Tibial nerve (tissue), 4 donors: Measurements from ENCODE around the gene RAP1GAP2. TPM values are rescaled to one million over a fixed set of nuclear protein-coding genes. Genes with fewer than 3 reads are reported as not detected.
"Not testable (repeated sequence)": the region's sequence is repeated elsewhere in the genome, so short reads cannot be mapped to it uniquely, and the experiment has no call there.

Experiments used
- DNase-seq, 2 donors: peaks; one replicate each; pipeline ENCODE4 v3.0.0-alpha.2; 2019; ENCODE audit warnings: low spot score in 2 of 2
- H3K27ac ChIP-seq, 4 donors: fragments of 200-600 bp; sonication (generic) in 3 of 4; one replicate each; pipeline ENCODE4 v1.5.1; 2017 to 2019; ENCODE audit warnings: mild to moderate bottlenecking in 1 of 4
- H3K27me3 ChIP-seq, 2 donors: fragments of 200-600 bp; sonication (generic) in 1 of 2; one replicate each; pipeline versions ENCODE4 v1.5.1 to v1.6.0; 2017 to 2019
- H3K36me3 ChIP-seq, 3 donors: fragments of 200-600 bp; sonication (generic); one replicate each; pipeline ENCODE4 v1.5.1; 2018 to 2019
- H3K4me1 ChIP-seq, 4 donors: fragments of 200-600 bp; sonication (generic) in 3 of 4; one replicate each; pipeline ENCODE4 v1.5.1; 2017 to 2019
- H3K4me3 ChIP-seq, 4 donors: fragments of 200-600 bp; sonication (generic) in 3 of 4; one replicate each; pipeline ENCODE4 v1.5.1; 2017 to 2019; ENCODE audit warnings: mild to moderate bottlenecking in 1 of 4, moderate library complexity in 1 of 4
- H3K9me3 ChIP-seq, 4 donors: fragments of 200-600 bp; sonication (generic) in 3 of 4; one replicate each; pipeline ENCODE4 v1.5.1; 2017 to 2019
- CTCF ChIP-seq, 5 experiments: fragments of 200-600 bp in 3 of 5; fragments of 450-650 bp in 2 of 5; sonication (generic) in 3 of 5; IDR thresholded peaks; one replicate each; pipeline ENCODE4 v1.5.1; 2016 to 2019; ENCODE audit warnings: antibody characterized with exemption in 5 of 5, mild to moderate bottlenecking in 3 of 5, moderate library complexity in 2 of 5
- EP300 ChIP-seq, 2 donors: sonication (generic); formaldehyde crosslinking; IDR thresholded peaks; one replicate each; pipeline ENCODE4 v1.6.1; 2017; ENCODE audit warnings: antibody characterized with exemption in 2 of 2, mild to moderate bottlenecking in 1 of 2
- POLR2A ChIP-seq, 2 donors: fragments of 450-650 bp; IDR thresholded peaks; one replicate each; pipeline ENCODE4 v1.6.1; 2017; ENCODE audit warnings: antibody characterized with exemption in 2 of 2, mild to moderate bottlenecking in 2 of 2, moderate library complexity in 2 of 2
- WGBS, 2 donors: methylation state at CpG; one replicate each; pipeline ENCODE4 v1.1.5; 2018; 5-methylcytosine and 5-hydroxymethylcytosine counted together
- total RNA-seq, 4 donors: library from RNA; depleted of rRNA; stranded (reverse); fragments of >200 nt; gene quantifications; one replicate each; pipeline ENCODE4 v1.1.0, GENCODE V29; 2016

Gene RAP1GAP2
- total RNA-seq, 4 donors from 2014 or later: 5.4 to 18.2 (median 11.9) TPM

- no peak for DNase-seq
- H3K27me3 ChIP-seq: no peaks in the 10 kb centered on the region
- 82 to 88% methylated on average over 5 of the region's 5 CpGs for WGBS, 2 donors
- TF ChIP-seq CTCF (IDR thresholded peaks at IDR 0.05) (no peak), POLR2A (IDR thresholded peaks at IDR 0.05) (no peak), EP300 (IDR thresholded peaks at IDR 0.05) (no peak)
- peaks cover 0 to 6% (median 0%) of the 10 kb centered on the region in 4 donors for H3K4me1 ChIP-seq
- H3K4me3 ChIP-seq: no peak overlapping the region
- H3K36me3 ChIP-seq: peaks cover 0 to 28% (median 0%) of the 10 kb centered on the region in 3 donors
- H3K9me3 ChIP-seq: no peaks in the 10 kb centered on the region
- H3K27ac ChIP-seq: no peak overlapping the region
Measured at GRCh38 chr17:2985318-2985717, 189.1 kb downstream of the RAP1GAP2 start.

- WGBS, 2 donors: 87 to 93% methylated on average over 5 of the region's 5 CpGs
- peaks cover 0 to 6% (median 0%) of the 10 kb centered on the region in 4 donors for H3K4me1 ChIP-seq
- H3K36me3 ChIP-seq: peaks cover 0 to 13% (median 0%) of the 10 kb centered on the region in 3 donors
- H3K27me3 ChIP-seq: no peaks in the 10 kb centered on the region
- no peak for DNase-seq
- H3K4me3 ChIP-seq: no peak overlapping the region
- TF ChIP-seq EP300 (IDR thresholded peaks at IDR 0.05) (no peak), POLR2A (IDR thresholded peaks at IDR 0.05) (no peak), CTCF (IDR thresholded peaks at IDR 0.05) (no peak)
- H3K9me3 ChIP-seq: no peaks in the 10 kb centered on the region
- H3K27ac ChIP-seq: no peak overlapping the region
Measured at GRCh38 chr17:2986925-2987324, 190.7 kb downstream of the RAP1GAP2 start.

GRCh38 chr17:2989396-2989795 lies 193.2 kb downstream of the RAP1GAP2 start:
- not testable (repeated sequence) for H3K27me3 ChIP-seq, H3K9me3 ChIP-seq, DNase-seq, H3K27ac ChIP-seq, H3K4me3 ChIP-seq, H3K4me1 ChIP-seq
- H3K36me3 ChIP-seq: peaks cover 0 to 18% (median 0%) of the 10 kb centered on the region in 3 donors
- 87 to 97% methylated on average over 11 of the region's 11 CpGs for WGBS, 2 donors

GRCh38 chr17:2989855-2990254 lies 193.6 kb downstream of the RAP1GAP2 start:
- Histone ChIP-seq H3K27ac (no peak overlapping the region), H3K27me3 (no peaks in the 10 kb centered on the region), H3K4me1 (no peaks in the 10 kb centered on the region), H3K9me3 (no peaks in the 10 kb centered on the region), H3K36me3 (peaks cover 0 to 14% (median 0%) of the 10 kb centered on the region in 3 donors), H3K4me3 (no peak overlapping the region)
- no peak for TF ChIP-seq CTCF (IDR thresholded peaks at IDR 0.05)
- no peak for TF ChIP-seq EP300 (IDR thresholded peaks at IDR 0.05)
- no peak for TF ChIP-seq POLR2A (IDR thresholded peaks at IDR 0.05)
- WGBS, 2 donors: 88 to 93% methylated on average over 3 of the region's 3 CpGs
- no peak for DNase-seq

- peaks cover 0 to 2% (median 0%) of the 10 kb centered on the region in 4 donors for H3K4me1 ChIP-seq
- H3K27ac ChIP-seq: no peak overlapping the region
- H3K4me3 ChIP-seq: no peak overlapping the region
- no peaks in the 10 kb centered on the region for H3K9me3 ChIP-seq
- peaks cover 0 to 14% (median 0%) of the 10 kb centered on the region in 3 donors for H3K36me3 ChIP-seq
- DNase-seq: no peak
- WGBS, 2 donors: 84% methylated on average over 9 of the region's 9 CpGs
- H3K27me3 ChIP-seq: no peaks in the 10 kb centered on the region
- TF ChIP-seq EP300 (IDR thresholded peaks at IDR 0.05) (peak in 1 of 2 donors; percentile 14), POLR2A (IDR thresholded peaks at IDR 0.05) (no peak), CTCF (IDR thresholded peaks at IDR 0.05) (no peak)
Measured at GRCh38 chr17:2990396-2990795, 194.2 kb downstream of the RAP1GAP2 start.

- Histone ChIP-seq H3K4me1 (peaks cover 0 to 13% (median 0%) of the 10 kb centered on the region in 4 donors), H3K36me3 (peaks cover 0 to 12% (median 0%) of the 10 kb centered on the region in 3 donors)
- H3K4me3 ChIP-seq, H3K27ac ChIP-seq, DNase-seq, H3K27me3 ChIP-seq, H3K9me3 ChIP-seq: not testable (repeated sequence)
- WGBS, 2 donors: 93 to 95% methylated on average over 21 of the region's 21 CpGs
Measured at GRCh38 chr17:2991396-2992180, 195.3 kb downstream of the RAP1GAP2 start.
